GM18907 (cell line): Measurements from ENCODE around the gene PITPNB.

Experiments used
- ATAC-seq: cut with Tn5 transposase; IDR thresholded peaks from one replicate; pipeline ENCODE4 v1.9.1; 2021; ENCODE audit warnings: mild to moderate bottlenecking, moderate library complexity; ENCODE audit not compliant: unreplicated experiment

PITPNB gene

DNA sequence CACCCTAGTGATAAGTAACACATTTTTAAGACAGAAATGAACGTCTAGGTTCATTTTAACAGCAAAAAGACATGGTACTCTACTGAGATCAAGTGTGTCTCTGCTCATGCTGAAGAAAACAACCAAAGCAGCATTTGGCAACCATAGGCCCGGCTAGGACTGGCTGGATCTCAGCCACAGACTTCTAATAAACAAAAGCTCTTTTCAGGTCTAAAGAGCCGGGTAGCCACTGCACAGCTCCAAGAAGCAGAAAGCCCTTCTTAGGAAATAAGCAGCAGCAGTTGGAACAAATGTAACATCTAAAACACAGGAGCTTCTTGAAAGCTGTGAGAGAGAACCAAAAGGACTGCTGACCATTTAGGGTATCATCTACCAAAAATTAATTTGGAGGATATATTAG lies 37.6 kb downstream of the PITPNB start:
- no peak for ATAC-seq

DNA sequence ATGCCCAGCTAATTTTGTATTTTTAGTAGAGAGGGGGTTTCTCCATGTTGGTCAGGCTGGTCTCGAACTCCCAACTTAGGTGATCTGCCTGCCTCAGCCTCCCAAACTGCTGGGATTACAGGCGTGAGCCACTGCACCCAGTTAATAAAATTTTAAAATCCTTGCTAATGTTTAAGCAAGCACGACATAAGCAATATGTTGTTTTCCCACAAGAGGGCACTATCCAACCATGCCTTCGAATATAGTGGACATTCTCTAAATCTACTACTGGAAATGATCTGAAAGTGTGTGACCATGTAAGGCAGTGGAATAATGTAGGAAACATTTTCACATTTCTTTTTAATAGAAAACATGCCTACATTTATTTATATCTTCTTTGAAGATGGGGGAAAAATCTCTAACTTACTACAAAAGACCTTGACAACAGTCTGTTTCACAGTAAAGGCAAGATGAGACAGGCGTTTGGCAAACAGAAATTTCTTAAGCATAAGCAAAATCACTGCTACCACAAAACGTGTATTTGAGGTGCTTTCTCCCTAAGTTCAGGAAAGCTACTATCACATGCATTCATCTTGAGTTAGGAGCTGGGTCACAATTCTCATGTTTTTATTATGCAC lies 38.2 kb downstream of the PITPNB start:
- ATAC-seq, result no peak

DNA sequence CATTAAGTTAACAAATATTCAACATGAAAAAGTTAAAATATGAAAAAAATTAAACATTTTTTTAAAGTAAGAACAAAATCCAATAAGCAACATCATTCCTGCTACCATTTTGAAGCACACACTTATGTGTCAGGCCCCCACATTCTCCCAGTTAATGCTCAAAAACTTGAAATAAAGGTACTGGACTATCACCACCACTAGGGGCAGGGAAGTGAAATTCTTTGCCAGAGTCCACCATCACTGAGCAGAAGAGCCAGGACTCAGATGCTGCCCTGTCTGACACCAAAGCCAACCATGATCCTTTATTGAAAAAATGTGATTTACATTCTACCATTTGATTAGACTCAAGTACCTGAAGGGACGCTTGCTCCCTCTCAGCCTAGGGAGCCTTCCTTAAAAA lies 39.1 kb downstream of the PITPNB start:
- ATAC-seq, result no peak

DNA sequence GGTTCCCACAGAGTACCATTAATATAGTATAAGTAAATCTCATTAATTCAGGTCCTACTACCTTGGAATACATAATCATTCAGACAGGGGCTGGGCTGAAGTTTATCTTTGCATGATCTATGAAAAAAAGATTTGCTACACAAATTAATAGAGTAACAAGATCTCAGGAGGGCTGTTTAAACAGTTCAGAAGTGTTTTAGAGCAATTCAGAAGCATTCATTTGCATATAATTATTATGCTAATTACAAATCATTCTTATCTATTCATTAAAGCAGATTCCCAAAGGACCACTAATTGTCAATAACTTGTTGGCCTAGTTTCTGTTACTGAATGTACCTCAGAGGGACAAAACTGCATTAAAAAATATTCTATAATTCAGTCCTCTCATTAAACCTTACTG lies 40.5 kb downstream of the PITPNB start:
- no peak for ATAC-seq

DNA sequence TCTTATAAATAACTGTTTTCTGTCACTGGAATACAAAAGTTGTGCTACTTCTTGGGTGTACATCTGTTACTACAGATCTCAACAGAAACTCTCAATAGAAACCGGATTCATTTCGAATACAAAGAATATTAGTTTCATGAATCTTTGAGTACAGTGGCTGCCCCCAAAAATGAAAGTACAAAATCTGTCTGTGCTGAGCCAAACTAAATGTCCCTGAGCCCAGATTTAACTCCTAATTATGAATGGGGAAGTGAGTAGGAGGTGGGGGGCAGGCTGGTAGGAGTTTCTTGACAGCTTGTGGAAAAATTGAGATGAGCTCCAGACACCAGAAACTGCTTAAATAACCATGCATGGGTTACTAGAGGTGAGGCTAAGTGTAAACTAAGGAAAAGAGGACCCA lies 41.6 kb downstream of the PITPNB start:
- no peak for ATAC-seq

DNA sequence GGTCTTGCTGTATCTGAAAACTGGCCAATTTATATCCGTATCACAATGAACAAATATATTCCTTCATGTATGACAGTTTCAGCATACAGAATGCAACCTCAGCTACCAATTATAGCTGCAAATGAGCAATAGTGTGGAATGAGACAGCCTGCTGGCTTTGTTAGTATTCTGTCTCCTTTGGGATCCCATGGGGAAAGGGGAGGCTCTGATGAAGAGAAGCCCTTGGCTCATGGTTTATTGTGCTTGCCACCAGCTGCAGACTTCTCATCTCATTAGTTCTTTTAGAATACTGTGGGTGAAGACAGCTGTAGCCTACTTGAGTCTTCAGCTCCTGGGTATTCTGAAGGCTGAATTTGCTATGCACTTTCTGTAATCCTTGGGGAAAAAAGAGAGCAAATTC lies 42.4 kb downstream of the PITPNB start:
- ATAC-seq, result no peak

DNA sequence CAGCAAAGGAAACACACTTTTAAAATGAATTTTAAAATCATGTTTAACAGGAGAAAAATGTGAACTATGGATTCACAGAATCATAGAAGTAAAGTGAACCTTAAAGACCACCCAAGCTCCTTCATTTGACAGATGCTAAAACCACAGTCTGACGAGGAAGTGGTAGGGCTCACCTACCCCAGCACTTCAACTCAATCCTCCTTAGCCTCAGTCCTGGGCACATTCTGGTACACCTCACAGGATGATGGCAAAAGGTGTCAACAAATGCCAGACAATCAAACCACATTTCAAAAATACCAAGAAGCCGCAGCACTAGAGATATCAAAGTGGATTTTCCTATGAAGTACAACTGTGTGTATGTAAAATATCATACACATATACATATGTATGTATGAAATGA lies 43.1 kb downstream of the PITPNB start:
- ATAC-seq, result no peak

DNA sequence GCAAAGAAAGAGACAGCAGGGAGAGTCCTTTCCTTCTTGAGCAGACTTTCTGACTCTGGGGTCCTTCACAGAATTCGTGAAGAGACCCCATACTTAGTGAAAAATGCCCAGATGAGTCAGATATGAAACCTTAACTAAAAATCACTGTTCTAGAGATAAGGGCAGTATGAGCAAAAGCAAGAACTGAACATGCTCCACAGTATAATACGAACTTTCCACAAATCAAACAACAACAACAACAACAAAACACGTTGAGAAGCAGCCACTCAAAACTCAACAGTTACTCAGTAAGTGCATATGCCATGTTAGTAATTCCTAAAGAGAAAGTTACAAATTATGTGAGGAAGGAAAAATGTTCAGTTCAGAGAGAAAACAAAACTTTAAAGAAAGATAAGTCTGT lies 44.3 kb downstream of the PITPNB start:
- ATAC-seq, result no peak

DNA sequence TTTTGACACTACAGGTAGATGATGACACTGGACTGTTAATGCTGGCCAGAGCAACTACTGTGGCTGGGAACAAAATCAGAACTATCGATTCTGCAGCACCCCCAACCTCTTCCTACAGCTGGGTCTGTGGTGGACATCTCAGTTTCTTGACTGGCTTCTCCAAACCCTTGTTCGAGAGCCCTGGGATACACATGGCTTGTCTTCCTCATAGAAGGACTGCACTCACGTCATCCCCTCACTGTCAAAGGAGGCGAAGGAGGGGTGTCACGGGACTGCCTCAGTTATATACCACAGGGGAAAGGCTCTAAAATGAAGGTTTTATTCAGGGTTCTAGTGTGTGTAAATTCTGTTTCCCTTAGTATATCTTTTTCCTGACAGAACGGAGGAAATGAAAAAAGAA lies 44.9 kb downstream of the PITPNB start:
- no peak for ATAC-seq

DNA sequence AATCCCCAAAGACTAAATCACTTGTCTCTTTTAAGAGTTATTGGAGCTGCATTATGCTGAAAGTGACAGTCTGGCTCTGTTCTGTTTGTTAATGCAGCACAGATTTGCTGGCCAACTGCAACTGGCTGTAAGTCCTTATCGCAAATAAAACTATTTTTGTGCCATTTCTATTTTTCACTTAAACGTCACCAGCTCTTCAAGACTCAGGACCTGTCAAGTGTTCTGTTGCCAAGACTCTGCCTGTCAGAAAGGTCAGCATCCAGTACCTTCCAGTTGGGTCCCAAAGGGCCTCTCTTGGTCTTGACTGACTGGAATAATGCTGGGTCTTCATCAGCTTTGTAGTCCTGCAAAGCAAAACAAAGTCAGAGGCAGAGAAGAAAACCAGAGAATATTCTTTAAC lies 45.6 kb downstream of the PITPNB start:
- no peak for ATAC-seq

DNA sequence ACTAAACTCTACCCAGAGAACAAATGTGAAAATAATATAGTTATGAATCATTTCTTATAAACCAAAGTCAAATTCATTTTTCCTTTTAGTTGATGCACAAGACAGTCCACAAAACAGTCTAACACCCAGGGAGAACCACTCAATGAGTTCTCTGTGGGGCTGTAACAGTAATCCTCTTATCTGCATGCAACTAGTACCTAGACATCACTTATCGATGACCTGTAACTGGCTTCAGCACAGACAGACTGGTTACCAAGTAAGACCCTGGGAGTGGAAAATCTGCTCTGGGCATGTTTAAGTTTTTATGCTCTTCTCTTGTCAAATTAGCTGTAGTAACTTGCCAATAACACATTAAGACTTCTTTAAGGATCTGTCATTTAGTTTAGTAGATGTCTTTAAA lies 46.6 kb downstream of the PITPNB start:
- ATAC-seq, result no peak

DNA sequence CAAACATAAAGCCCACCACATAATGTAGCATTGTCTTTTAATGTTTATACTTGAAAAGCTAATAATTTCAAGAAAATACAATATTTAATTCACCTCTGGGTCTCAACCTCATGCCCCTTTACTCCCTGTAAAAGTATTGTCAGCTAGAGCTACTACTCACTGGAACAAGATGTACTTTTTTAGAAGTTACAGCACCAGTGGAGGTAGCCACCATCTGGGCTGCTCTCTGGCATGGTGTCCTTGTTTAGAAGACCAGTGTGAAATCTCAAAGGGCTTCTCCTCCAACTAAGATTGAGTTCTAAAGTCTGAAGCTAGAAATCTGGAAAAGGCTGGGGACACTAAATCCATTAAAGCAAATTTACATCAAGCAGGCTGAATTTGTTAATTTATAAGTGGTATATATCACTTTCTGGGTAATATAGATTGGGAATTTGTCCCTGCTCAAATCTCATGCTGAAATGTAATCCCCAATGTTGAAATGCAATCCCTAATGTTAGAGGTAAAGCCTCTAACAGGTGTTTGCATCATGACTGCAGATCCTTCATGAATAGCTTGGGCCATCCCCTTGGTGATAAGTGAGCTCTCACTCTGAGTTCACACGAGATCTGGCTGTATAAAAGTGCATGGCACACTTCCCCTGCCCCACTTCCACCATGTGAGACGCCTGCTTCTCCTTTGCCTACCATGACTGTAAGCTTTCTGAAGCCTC lies 47.6 kb downstream of the PITPNB start:
- ATAC-seq, result no peak

DNA sequence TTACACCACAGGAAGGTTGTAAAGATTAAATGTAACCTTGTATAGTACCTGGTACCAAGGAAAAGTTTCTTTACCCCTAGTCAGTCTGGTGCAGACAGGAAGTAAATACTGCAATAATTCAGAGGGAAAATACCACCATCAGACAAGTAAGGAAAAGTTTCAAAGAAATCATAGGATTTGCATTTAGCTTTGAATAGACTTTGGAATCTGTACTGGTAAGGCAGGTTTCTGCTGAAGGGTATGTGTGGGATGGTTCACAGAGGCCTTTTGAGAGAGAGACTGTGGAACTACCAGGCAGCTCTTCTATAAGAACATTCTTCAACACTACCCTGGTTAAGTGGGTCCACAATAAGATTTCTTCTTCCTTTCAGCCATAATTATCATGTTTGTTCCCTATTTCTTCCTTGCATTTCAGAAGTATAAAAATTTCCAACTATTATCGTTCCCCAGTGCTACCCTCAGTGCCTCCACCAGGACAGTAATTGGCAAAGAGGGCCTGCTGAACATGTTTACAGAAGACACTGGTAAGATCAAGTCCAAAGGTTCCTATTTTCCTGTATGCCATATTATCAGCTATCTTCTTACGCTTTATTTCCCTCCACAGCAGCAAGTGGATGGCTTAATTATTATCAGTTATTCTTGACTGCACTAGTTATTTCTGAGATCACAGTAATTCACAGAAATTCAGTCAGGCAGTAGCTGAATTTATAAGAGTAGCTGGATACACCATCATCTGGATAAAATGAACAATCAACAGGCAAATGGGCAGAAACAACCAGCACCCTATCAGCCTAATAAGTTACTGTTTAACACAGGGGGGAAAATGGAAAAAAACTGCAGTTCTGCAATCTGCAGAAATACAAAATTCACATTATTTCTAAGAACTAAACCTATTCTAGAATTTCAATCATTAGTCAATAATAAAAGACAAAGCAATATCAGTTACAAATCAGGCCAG lies 48.5 kb downstream of the PITPNB start:
- ATAC-seq, result no peak

DNA sequence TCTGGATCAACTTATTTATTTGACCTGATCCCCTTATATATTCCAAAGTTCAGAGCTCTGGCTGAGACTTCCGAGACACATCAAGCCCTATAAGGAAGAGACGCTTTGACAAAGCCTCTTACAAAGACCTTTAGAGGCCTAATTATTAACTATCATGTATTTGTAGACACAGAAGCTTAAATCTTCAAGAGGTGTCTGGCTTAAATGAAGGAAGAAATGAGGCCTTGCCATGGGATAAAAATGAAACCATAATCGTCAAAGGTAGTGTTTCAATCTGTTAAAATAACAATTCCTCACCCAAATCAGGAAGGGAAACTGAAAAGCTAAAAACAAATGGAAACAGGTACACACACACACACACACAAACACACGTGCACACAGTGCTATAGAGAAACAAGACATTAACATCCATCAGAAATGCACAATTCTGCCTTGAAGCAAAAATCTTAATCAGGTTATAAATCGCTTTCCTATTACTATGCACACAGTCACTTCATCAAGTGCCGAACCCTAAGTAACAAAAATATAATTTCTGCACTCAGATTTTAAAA lies 50.2 kb downstream of the PITPNB start:
- no peak for ATAC-seq

DNA sequence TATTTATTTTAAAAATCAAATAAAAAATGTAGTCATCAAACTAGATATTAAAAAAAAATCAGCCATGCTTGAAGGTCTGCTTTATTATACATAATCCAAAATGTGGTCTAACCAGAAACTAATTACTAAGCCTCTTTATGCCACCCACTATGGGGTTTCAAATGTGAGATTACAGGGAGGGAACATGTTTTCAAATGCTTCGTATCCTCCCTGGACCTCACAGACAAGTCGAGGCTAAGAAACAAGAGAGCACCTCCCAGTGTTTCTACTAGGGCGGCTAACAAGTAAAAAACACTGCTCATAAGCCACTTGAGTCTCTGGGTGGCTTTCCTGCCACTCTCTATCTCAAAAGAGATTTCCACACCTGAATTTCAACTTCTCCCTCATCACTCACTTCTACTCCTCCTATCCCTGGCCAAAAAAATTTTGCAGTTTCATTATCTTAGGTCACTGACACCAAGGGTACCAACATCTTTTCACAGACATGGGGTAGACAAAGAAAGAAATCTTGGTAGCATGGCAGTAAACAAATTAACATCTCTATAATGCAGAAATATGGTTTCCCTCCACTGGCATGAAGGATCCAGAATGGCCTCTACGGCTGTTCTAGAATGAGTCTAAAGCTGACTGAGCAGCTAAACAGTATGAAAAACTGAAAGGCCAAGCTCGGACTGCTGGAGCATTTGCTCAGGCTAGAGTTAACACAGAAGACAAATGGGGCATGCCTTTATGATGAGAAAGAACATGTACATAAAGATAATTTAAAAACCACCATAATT lies 50.9 kb downstream of the PITPNB start:
- ATAC-seq, result no peak

DNA sequence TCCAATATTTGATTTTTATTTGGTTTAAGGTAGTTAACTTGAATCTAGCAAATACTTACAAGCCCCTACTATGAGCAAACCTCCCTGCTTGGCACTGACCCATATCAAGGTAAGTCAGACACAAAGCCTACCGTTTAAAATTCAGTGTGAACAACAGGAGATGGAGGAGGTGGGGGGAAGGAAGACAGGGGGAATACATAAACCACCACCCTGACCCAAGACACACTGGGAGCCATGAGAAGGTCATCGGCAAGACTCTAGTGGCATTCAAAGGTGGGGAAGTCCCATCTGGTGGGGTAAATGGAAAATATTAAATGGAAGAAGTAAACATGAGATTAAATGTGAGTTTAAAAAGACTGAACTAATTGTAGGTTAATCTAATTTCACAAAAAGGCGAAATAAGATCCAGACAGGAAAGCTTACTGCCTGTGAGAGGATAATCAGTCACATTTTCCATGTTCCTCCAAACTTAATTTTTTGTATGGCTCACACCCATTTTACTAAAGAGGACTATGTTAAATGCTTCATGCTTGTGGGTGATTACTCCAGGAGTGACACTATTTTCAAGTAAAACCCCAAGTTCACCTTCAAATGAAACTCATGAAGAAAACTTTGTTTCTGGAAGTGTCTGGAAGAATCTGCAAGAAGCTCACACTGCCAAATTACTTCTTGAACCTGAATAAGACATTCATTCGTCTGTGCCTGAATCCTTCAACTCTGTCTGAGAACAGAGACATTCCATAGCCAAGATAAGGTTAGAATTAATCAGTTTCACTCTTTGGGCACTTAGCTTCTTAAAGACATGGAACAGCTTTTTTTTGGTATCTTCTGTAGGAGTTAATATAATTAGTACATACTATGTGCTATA lies 51.7 kb downstream of the PITPNB start:
- no peak for ATAC-seq

DNA sequence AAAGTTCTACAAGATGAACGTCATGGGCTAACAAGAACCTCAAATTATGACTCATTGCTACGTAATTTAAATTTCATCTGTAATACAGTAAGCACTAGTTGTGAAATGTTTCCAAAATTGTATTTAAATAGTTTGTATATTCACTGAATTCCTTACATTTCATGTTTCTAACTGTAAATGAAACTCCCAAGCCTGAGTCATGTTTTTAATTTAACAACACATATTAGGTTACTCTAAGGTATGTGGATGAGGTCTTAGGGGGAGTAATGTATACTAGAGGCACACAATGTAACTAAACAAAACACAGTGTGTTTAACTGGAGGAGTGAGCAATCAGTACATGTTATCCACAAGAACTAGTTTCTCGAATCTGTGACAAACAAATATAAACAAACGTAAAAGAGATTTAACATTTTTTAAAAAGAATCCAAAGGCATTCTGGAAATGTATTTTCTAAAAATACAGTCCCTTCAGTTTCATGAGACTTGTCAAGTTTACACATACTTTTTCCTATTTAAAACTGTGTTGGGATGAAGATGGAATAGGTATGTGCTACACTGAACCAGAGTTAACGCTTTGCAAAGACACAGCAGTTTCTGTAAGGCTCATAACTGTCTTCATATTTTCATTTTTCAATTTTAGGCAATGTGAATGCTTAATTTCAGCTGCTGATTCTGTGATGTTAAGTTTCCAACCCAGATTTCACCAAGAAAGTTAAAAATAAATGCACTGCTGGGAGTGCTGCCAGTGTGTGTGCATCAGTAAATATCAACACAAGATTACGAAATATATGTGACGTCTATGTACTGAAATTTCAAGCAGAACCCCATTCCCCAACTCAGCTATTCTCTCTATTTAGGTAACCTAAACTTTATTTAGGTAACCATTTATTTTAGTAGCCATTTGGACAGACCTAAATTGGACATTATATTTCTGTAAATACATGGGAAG lies 52.6 kb downstream of the PITPNB start:
- no peak for ATAC-seq

DNA sequence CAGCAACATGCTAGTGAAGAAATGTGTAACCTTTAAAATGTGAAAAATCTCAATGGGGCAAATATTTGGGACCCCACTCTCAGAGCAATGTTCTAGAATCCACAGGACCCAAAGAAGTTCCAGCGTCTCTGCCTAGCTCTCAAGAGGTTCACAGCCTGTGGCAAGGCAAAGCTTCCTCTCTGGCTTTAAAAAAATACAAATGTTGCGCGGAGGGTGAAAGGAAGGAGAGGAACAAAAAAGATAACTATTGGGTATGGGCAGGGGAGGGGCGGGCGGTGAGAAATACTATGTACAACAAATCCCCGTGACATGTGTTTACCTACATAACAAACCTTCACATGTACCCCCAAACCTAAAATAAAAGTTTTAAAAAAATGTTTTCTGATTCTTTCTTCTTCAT lies 53.6 kb downstream of the PITPNB start:
- ATAC-seq, result no peak

DNA sequence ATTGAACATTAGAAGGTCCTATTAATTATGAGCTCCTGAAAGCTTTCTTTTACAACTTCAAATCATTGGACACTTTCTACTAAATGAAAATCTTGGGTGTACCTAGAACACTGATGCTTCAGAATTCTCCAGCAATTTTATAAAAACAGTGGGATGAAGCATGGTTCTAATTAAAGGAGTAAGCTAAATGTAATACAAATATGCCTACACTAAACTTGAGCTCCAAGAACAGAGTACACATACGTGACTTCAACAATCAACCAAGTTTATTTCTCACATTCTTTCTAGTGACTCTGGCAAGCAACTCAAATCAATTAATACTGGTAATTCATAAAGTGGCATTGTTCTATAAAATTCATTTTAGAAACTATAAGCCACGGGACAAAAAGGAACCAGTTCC lies 55.5 kb downstream of the PITPNB start:
- no peak for ATAC-seq
